GM21576 (cell line): Measurements from ENCODE around the gene IAPP.
"Not testable (repeated sequence)": the region's sequence is repeated elsewhere in the genome, so short reads cannot be mapped to it uniquely, and the experiment has no call there.

Experiments used
- ATAC-seq: cut with Tn5 transposase; IDR thresholded peaks from one replicate; pipeline ENCODE4 v1.9.1; 2021; ENCODE audit warnings: mild to moderate bottlenecking, moderate library complexity; ENCODE audit not compliant: unreplicated experiment

Gene IAPP

GRCh38 chr12:21372602-21373001, at the start of gene IAPP:
Gene IAPP (plus strand): TSS chr12:21372902. CDS start chr12:21373352, 450 bp downstream.
- no peak for ATAC-seq

- ATAC-seq = no peak
Observed at GRCh38 chr12:21323736-21324135, 49.0 kb upstream of the IAPP start.

GRCh38 chr12:21324551-21324950, 48.2 kb upstream of the IAPP start:
- no peak for ATAC-seq

- no peak for ATAC-seq
Observed at GRCh38 chr12:21328578-21328977, 44.1 kb upstream of the IAPP start.

- no peak for ATAC-seq
Observed at GRCh38 chr12:21330682-21331253, 41.9 kb upstream of the IAPP start.

- ATAC-seq = no peak
Observed at GRCh38 chr12:21334771-21335325, 37.9 kb upstream of the IAPP start, which contains the start of gene SLCO1A2. Gene SLCO1A2 (minus strand): TSS chr12:21334917. CDS start chr12:21334647, 270 bp downstream.

- no peak for ATAC-seq
Observed at GRCh38 chr12:21336656-21337055, 36.0 kb upstream of the IAPP start.

- no peak for ATAC-seq
Observed at GRCh38 chr12:21337453-21337852, 35.2 kb upstream of the IAPP start.

- no peak for ATAC-seq
Observed at GRCh38 chr12:21337959-21338744, 34.5 kb upstream of the IAPP start.

- no peak for ATAC-seq
Observed at GRCh38 chr12:21339921-21340320, 32.8 kb upstream of the IAPP start.

GRCh38 chr12:21340403-21340802, 32.3 kb upstream of the IAPP start:
- no peak for ATAC-seq

GRCh38 chr12:21341769-21342168, 30.9 kb upstream of the IAPP start:
- ATAC-seq = no peak

GRCh38 chr12:21343636-21344035, 29.1 kb upstream of the IAPP start:
- no peak for ATAC-seq

GRCh38 chr12:21346542-21347205, 26.0 kb upstream of the IAPP start:
- no peak for ATAC-seq

- ATAC-seq = no peak
Observed at GRCh38 chr12:21350975-21351374, 21.7 kb upstream of the IAPP start.

- no peak for ATAC-seq
Observed at GRCh38 chr12:21353487-21353886, 19.2 kb upstream of the IAPP start.

GRCh38 chr12:21353948-21354347, 18.8 kb upstream of the IAPP start:
- ATAC-seq = no peak

- no peak for ATAC-seq
Observed at GRCh38 chr12:21354641-21355040, 18.1 kb upstream of the IAPP start.

- not testable (repeated sequence) for ATAC-seq
Observed at GRCh38 chr12:21360632-21361031, 12.1 kb upstream of the IAPP start.

GRCh38 chr12:21369141-21369980, 3.3 kb upstream of the IAPP start:
- ATAC-seq = no peak
